Measurements from ENCODE around the gene ACSS1.

GRCh38 chr20:25054995-25055629 lies 2.8 kb downstream of the ACSS1 start:
- no peak for TF ChIP-seq EZH2 (IDR thresholded peaks at IDR 0.05)
- no peak for TF ChIP-seq POLR2AphosphoS5 (IDR thresholded peaks at IDR 0.05; ENCODE audit: borderline replicate concordance, low read depth, low read length)

Measured in SK-N-MC (cell line).